GM21529 (cell line): ENCODE measurements around the gene TSPAN8.
"Not testable (repeated sequence)": the region's sequence is repeated elsewhere in the genome, so short reads cannot be mapped to it uniquely, and the experiment has no call there.

Experiments
- ATAC-seq: cut with Tn5 transposase; IDR thresholded peaks from one replicate; pipeline ENCODE4 v1.9.1; 2021; ENCODE audit not compliant: unreplicated experiment

Gene TSPAN8

DNA sequence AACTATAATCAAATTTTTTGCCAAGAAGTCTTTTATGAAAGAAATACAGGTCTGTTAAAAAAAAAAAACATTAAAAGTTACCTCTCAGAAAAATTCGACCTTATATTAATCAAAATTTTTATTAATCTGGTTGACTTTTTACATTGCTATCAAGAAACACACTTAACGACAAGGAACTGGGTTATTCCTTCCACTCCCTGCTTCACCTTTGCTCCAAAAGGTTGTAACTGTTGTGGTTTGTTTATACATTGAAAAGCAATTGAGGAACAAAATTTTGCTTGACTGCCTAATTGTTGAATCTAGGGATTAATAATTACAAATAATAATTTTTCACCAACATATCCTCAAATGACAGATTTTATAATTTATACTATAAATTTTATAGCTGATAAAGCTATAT, 28.4 kb downstream of the TSPAN8 start:
- ATAC-seq: no peak

DNA sequence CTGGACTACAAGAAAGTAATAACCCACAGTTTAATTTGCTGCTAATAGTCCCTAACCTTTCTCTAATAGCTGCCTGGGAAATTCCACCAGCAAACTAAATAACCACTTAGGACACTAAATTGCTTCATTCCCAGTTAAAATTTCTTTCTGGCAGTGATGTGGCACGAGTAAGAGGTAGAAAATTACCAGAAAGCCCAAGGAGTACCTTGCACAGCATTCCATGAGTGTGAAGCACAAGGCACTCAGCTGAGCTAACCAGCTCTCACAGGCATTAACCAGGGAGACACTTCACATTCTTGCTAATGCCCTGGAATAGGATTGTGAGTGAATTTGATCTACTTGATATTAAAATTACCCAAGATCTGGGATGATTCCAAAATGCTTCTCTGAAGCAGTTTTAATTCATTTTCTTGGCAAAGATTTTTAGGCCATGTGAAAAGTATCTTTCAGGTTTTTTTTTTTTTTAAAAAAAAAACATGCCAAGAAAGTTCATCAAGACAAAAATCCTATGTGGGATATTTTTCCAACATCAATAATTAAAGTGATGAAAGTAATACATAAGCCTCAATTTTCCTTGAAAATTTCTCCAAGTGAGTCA, 29.5 kb downstream of the TSPAN8 start:
- no peak for ATAC-seq

DNA sequence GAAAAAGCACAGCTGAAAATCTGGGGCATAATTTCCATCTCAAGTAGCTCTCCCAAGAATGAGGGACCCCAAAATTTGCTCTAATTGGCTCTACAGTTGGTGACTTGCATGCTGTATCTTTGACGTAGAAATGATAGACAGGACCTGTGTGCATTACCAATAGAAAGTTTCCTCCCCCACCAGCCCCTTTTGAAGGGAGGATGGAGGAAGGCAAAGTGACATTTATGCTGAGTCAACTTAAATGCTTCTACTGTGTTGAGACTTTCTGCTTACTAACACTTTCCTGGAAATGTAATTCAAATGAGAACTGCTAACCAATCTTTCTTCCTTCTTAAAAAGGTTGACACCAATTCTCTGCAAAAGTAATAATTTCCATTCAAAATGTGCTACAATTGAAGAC, 31.9 kb downstream of the TSPAN8 start:
- ATAC-seq: no peak

DNA sequence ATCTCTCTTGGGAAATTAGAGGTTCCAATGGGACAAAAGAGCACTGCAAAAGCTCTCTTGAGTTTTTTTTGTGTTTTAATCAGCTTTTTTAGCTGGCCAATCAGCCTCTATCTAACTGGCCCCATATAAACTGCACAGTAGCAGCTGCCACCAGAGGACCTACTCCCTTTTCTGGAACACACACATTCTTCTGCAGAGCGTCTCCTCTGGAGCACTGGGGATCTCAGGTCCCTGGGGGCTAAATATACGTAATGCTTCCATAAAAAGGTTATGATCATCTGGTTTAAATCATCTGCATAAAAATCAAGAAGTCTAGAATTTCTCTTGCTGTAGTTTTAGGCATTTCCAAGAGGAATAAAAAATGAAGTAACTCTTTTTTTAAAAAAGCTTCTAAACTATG, 32.3 kb downstream of the TSPAN8 start:
- no peak for ATAC-seq

DNA sequence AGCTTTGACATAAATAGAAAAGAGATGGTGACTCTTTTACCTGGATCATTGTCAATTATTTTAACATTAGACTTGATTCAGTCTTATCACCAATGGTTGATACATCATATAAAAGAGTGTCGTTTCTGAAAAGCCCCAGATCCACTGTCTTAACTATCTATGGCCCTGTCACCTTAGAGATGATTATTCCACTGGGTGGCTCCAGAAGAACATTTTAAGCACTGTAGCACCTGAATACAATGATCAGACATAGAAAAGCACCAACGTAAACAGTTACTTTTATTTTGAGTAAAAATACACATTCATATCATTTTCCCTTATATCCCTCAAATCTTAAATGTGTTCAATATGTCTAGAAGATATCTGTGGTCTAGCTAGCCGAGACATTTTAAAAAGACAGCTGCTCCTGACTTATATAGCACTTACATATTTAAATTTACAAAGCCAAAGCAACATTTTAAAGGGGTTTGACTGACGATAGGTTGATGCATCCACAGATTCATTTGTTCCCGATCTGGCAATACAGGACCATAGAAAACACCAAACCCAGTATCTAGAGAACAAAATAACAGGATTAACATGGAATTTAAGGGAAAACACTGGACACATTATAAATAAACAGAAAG, 32.9 kb downstream of the TSPAN8 start:
- ATAC-seq: no peak

DNA sequence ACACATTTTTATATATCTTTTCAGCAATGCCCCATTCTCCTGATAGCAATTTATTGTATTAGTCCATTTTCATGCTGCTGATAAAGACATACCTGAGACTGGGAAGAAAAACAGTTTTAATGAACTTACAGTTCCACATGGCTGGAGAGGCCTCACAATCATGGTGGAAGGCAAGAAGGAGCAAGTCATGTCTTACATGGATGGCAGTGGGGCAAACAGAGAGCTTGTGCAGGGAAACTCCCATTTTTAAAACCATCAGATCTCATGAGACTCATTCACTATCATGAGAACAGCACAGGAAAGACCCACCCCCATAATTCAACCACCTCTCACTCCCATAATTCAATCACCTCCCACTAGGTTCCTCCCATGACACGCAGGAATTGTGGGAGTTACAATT, 44.7 kb downstream of the TSPAN8 start:
- not testable (repeated sequence) for ATAC-seq

DNA sequence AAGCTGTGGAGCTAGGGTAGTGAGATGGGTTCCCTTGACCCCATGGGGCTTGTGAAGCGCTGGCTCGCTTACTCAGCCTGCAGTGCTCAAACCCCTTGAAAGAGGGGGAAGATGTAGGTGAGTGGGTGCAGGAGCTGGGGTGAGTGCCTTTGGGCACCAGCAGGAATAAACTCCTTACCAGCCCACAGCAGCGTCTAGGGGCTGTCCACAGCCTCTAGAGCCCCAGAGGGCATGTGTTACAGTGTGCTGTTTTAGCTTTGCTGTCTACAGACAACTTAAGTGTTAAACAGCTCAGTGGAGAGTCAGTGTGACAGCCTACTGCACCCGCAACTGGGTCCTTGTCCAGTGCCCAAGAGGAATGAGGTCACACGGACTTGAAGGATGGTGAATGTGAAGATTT, 48.0 kb downstream of the TSPAN8 start:
- no peak for ATAC-seq

DNA sequence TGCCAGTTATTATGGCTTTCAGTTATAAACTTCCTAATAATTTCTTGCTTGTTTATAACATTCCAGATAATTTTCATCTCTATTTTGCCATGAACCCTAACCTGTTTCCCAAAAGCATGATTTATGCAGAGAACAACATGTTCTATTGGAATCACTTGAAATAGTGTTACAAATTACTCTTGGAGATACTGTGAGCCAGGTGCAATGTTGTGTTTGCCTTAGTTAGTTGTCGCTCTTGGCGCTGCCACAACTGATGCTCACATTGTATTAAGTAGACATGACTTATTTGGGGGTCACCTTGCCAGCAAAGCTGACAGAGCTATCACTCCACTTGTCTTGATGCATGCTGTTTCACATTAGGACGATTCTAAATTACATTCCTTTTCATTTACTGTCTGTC, 49.4 kb downstream of the TSPAN8 start:
- ATAC-seq: no peak

DNA sequence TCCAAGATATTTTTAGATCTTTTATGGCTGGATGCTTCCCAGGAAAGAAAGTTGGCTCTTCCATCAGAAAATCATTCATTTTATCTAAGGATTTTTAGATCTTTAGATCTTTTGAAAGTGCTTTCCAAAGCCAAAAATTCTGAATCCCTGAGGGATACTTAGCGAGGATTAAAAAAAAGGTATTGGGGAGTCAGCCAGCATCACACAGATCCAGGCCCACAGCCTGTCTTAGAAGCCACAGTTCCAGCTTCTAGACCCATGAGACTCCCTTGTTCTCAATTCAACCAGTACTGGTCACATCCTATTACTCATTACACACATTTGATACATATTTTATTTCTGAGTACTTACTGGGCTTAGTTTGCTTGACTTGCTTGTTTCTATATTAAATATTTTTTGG, 49.9 kb downstream of the TSPAN8 start:
- ATAC-seq: no peak

DNA sequence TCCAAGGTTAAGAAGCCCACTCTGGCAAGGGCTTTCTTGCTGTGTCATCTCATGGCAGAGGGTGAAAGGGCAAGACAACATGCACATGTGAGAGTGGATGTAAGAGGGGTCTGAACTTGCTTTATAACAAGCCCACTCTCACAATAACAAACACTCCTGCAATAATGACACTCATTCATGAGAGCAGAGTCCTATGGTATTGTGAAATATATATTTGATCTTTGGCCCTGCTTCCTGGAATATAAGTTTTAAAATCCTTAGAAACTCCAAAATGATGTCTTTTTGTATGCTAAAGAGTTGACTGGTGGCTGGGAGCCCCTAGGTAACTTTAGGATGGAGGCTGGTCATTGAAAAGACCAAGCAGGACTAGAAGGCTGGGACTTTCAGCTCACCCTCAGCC, 51.8 kb downstream of the TSPAN8 start:
- ATAC-seq: no peak

DNA sequence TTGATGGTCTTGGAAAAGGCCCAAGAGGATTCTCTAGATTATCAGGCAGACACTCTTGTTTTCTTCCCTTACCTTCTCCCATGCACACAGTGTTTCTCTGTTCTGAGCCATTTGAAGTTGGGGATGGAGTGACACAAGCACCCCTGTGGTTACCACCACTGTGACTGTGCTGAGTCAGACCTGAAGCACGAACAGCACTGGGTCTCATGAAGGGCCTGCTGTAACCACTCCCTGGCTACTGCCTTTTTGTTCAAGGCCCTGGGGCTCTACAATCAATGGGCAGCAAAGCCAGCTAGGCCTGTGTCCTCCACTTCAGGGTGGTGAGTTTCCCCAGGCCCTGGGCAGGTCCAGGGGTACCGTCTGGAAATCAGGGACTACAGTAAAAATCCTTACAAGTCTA, 65.5 kb downstream of the TSPAN8 start:
- ATAC-seq: no peak

DNA sequence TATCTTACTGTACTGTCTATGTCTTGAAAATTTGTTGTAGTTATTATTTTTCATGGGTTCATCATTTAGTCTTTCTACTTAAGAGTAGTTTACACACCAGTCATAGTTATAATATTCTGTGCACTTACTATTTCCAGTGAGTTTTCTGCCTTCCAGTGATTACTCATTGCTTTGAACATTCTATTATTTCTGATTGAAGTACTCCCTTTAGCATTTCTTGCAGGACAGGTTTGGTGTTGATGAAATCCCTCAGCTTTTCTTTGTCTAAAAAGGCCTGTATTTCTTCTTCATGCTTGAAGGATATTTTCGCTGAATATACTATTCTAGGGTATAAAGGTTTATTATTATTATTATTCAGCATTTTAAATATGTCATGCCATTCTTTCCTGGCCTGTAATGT, 66.8 kb downstream of the TSPAN8 start:
- ATAC-seq: no peak

DNA sequence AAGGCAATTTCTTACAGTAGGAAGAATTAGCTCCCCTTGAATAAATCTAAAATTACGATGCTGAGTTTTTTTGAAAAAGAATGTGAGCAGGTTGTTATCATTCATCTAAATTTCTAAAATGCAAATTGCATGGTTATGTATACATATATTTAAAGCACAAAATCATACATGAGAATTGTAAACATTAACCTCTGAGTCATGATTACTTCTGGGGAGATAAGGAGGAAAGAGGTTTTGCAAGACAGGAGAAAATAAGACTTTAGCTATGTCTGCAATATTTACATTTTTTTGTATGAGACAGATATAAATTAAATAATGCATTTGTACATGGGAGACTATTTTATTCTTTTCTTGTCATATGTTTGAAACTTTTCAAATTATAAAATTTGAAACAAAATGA, 72.2 kb downstream of the TSPAN8 start:
- ATAC-seq: no peak

DNA sequence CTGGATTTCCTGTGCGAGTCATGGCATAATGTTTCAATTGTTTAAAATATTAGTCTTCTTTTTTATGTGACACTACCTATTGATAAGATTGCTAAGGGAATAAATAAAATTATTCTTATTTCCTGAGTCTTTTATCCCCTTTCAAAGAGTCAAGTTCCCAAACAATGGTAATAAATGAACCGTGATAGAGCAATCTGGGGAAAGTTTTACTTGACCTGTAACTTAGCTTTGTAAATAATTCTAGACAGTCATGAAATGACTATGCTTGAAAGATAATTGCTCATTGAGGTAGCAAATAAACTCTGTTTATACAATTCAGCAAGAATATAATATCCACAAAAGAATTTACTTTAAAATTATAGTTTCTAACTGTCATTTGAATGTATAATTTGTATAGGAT, 82.1 kb downstream of the TSPAN8 start:
- no peak for ATAC-seq
